ENCODE measurements around the gene GNL2.

- TF ChIP-seq REST (IDR thresholded peaks at IDR 0.05; ENCODE audit: insufficient read depth in 1 of 2, low read depth in 2 of 2, low read length in 2 of 2) (no peak), POLR2AphosphoS5 (IDR thresholded peaks at IDR 0.05; ENCODE audit: low read depth, low read length) (no peak)
Observed at GRCh38 chr1:37553598-37553926, 42.2 kb downstream of the GNL2 start.
